HUES48 (cell line): ENCODE data around the gene BMP2.

Experiments
- H3K27ac ChIP-seq: one replicate; pipeline ENCODE4 v1.7.0; 2013; ENCODE audit warnings: low read depth, low read length, inconsistent platforms
- H3K27me3 ChIP-seq: 2 replicates; pipeline ENCODE4 v1.6.1; 2013; ENCODE audit warnings: mild to moderate bottlenecking, low read length; ENCODE audit not compliant: control insufficient read depth, insufficient read depth
- H3K36me3 ChIP-seq: 2 replicates; pipeline ENCODE4 v1.6.1; 2013; ENCODE audit warnings: low read length; ENCODE audit not compliant: control insufficient read depth, insufficient read depth
- H3K4me1 ChIP-seq: 2 replicates; pipeline ENCODE4 v1.6.1; 2013; ENCODE audit warnings: mild to moderate bottlenecking, low read length; ENCODE audit not compliant: control insufficient read depth, insufficient read depth
- H3K4me3 ChIP-seq: 2 replicates; pipeline ENCODE4 v1.5.1; 2013; ENCODE audit warnings: mild to moderate bottlenecking, low read depth, low read length
- H3K9ac ChIP-seq: 2 replicates; pipeline ENCODE4 v1.6.1; 2013; ENCODE audit warnings: mild to moderate bottlenecking, low read depth, low read length, moderate library complexity
- H3K9me3 ChIP-seq: 2 replicates; pipeline ENCODE4 v1.6.1; 2013; ENCODE audit warnings: low read length; ENCODE audit not compliant: control insufficient read depth, insufficient read depth

BMP2 gene

GRCh38 chr20:6740096-6740495, 27.4 kb upstream of the BMP2 start:
- Histone ChIP-seq H3K27me3 (no peaks in the 10 kb centered on the region), H3K9me3 (0 out of 2 replicates have a peak, but pooled peaks cover under 1% of the 10 kb centered on the region), H3K9ac (no peak overlapping the region), H3K27ac (no peak overlapping the region), H3K36me3 (no peaks in the 10 kb centered on the region), H3K4me3 (no peak overlapping the region), H3K4me1 (peaks cover 13% of the 10 kb centered on the region; the same call in 1 of the 2 replicates)

- Histone ChIP-seq H3K4me3 (no peak overlapping the region), H3K27ac (no peak overlapping the region), H3K4me1 (no peaks in the 10 kb centered on the region), H3K9ac (no peak overlapping the region), H3K36me3 (no peaks in the 10 kb centered on the region), H3K27me3 (no peaks in the 10 kb centered on the region), H3K9me3 (0 out of 2 replicates have a peak, but pooled peaks cover 5% of the 10 kb centered on the region)
These were observed 23.3 kb upstream of the BMP2 start for GRCh38 chr20:6744180-6744579.

GRCh38 chr20:6744805-6745204, 22.7 kb upstream of the BMP2 start:
- no peak overlapping the region for H3K4me3 ChIP-seq
- H3K27ac ChIP-seq: no peak overlapping the region
- H3K9ac ChIP-seq: no peak overlapping the region
- no peaks in the 10 kb centered on the region for H3K27me3 ChIP-seq
- no peaks in the 10 kb centered on the region for H3K4me1 ChIP-seq
- H3K36me3 ChIP-seq: no peaks in the 10 kb centered on the region
- H3K9me3 ChIP-seq: 0 out of 2 replicates have a peak, but pooled peaks cover 5% of the 10 kb centered on the region

GRCh38 chr20:6746901-6747609, 20.4 kb upstream of the BMP2 start:
- H3K36me3 ChIP-seq: no peaks in the 10 kb centered on the region
- no peaks in the 10 kb centered on the region for H3K27me3 ChIP-seq
- H3K4me1 ChIP-seq: no peaks in the 10 kb centered on the region
- no peak overlapping the region for H3K9ac ChIP-seq
- no peak overlapping the region for H3K4me3 ChIP-seq
- H3K9me3 ChIP-seq: 0 out of 2 replicates have a peak, but pooled peaks cover 5% of the 10 kb centered on the region
- H3K27ac ChIP-seq: no peak overlapping the region

- no peaks in the 10 kb centered on the region for H3K36me3 ChIP-seq
- no peaks in the 10 kb centered on the region for H3K27me3 ChIP-seq
- 0 out of 2 replicates have a peak, but pooled peaks cover 3% of the 10 kb centered on the region for H3K9me3 ChIP-seq
- H3K4me1 ChIP-seq: no peaks in the 10 kb centered on the region
- H3K27ac ChIP-seq: no peak overlapping the region
- no peak overlapping the region for H3K4me3 ChIP-seq
- H3K9ac ChIP-seq: no peak overlapping the region
These were observed 17.0 kb upstream of the BMP2 start for GRCh38 chr20:6750438-6750837.

GRCh38 chr20:6756693-6757595, 10.5 kb upstream of the BMP2 start:
- no peaks in the 10 kb centered on the region for H3K4me1 ChIP-seq
- no peak overlapping the region for H3K9ac ChIP-seq
- H3K9me3 ChIP-seq: no peaks in the 10 kb centered on the region
- no peak overlapping the region for H3K4me3 ChIP-seq
- H3K36me3 ChIP-seq: no peaks in the 10 kb centered on the region
- no peak overlapping the region for H3K27ac ChIP-seq
- no peaks in the 10 kb centered on the region for H3K27me3 ChIP-seq

GRCh38 chr20:6764619-6765018, 2.9 kb upstream of the BMP2 start:
- Histone ChIP-seq H3K36me3 (no peaks in the 10 kb centered on the region), H3K9me3 (no peaks in the 10 kb centered on the region), H3K27me3 (peaks cover 28% of the 10 kb centered on the region), H3K4me3 (peak overlapping the region; percentile 44; the same call in 1 of the 2 replicates), H3K4me1 (peaks cover 46% of the 10 kb centered on the region), H3K27ac (peak overlapping the region; percentile 87), H3K9ac (no peak overlapping the region; the same call in 1 of the 2 replicates)

- Histone ChIP-seq H3K9ac (no peak overlapping the region; the same call in 1 of the 2 replicates), H3K9me3 (no peaks in the 10 kb centered on the region), H3K27me3 (peaks cover 37% of the 10 kb centered on the region), H3K27ac (peak overlapping the region; percentile 87), H3K4me1 (peaks cover 47% of the 10 kb centered on the region), H3K4me3 (peak overlapping the region; percentile 44; the same call in 1 of the 2 replicates), H3K36me3 (no peaks in the 10 kb centered on the region)
These were observed 1.9 kb upstream of the BMP2 start for GRCh38 chr20:6765469-6766058.

GRCh38 chr20:6766433-6766832, 1.1 kb upstream of the BMP2 start:
- H3K4me3 ChIP-seq: no peak overlapping the region
- H3K9me3 ChIP-seq: no peaks in the 10 kb centered on the region
- H3K27ac ChIP-seq: peak overlapping the region; percentile 31
- peaks cover 2% of the 10 kb centered on the region; the same call in 1 of the 2 replicates for H3K36me3 ChIP-seq
- H3K4me1 ChIP-seq: peaks cover 52% of the 10 kb centered on the region
- peaks cover 46% of the 10 kb centered on the region for H3K27me3 ChIP-seq
- H3K9ac ChIP-seq: no peak overlapping the region

GRCh38 chr20:6767126-6767535, 355 bp upstream of the BMP2 start:
- Histone ChIP-seq H3K9me3 (no peaks in the 10 kb centered on the region), H3K4me3 (peak overlapping the region; percentile 71), H3K4me1 (peaks cover 51% of the 10 kb centered on the region)

More at GRCh38 chr20:6767126-6767535, 355 bp upstream of the BMP2 start:
- Histone ChIP-seq H3K27ac (no peak overlapping the region), H3K9ac (no peak overlapping the region), H3K27me3 (peaks cover 52% of the 10 kb centered on the region), H3K36me3 (peaks cover 9% of the 10 kb centered on the region; the same call in 1 of the 2 replicates)
